PFSK-1 (cell line): ENCODE data around the gene RABGAP1.

ENCODE experiments used
- FOXP2 ChIP-seq: optimal IDR thresholded peaks from 2 replicates; pipeline ENCODE3; 2011; ENCODE audit warnings: borderline replicate concordance, control low read depth, inconsistent platforms; ENCODE audit not compliant: insufficient read depth; ENCODE audit errors: extremely low read length, extremely low read depth
- POLR2AphosphoS5 ChIP-seq: IDR thresholded peaks from 2 replicates; pipeline ENCODE4 v1.6.1; 2012; ENCODE audit warnings: low read depth, mild to moderate bottlenecking, control low read depth, low read length, moderate library complexity
- SIN3A ChIP-seq: IDR thresholded peaks from 2 replicates; pipeline ENCODE4 v1.6.1; 2012; ENCODE audit warnings: mild to moderate bottlenecking, low read length, moderate library complexity, borderline replicate concordance; ENCODE audit not compliant: insufficient read depth
- TAF1 ChIP-seq: IDR thresholded peaks from 2 replicates; pipeline ENCODE4 v1.6.1; 2012; ENCODE audit warnings: low read length, control low read depth, borderline replicate concordance; ENCODE audit not compliant: insufficient read depth
- TF ChIP-seq, protein P1 (sequence below), 2 experiments: IDR thresholded peaks; 2 replicates each; pipeline versions ENCODE4 v1.6.1 to v1.8.0; 2011 to 2012; ENCODE audit warnings: low read depth in 2 of 2, low read length in 2 of 2, control low read depth in 1 of 2, inconsistent platforms in 1 of 2, mild to moderate bottlenecking in 1 of 2, moderate library complexity in 1 of 2; ENCODE audit not compliant: insufficient read depth in 1 of 2

The RABGAP1 gene

DNA sequence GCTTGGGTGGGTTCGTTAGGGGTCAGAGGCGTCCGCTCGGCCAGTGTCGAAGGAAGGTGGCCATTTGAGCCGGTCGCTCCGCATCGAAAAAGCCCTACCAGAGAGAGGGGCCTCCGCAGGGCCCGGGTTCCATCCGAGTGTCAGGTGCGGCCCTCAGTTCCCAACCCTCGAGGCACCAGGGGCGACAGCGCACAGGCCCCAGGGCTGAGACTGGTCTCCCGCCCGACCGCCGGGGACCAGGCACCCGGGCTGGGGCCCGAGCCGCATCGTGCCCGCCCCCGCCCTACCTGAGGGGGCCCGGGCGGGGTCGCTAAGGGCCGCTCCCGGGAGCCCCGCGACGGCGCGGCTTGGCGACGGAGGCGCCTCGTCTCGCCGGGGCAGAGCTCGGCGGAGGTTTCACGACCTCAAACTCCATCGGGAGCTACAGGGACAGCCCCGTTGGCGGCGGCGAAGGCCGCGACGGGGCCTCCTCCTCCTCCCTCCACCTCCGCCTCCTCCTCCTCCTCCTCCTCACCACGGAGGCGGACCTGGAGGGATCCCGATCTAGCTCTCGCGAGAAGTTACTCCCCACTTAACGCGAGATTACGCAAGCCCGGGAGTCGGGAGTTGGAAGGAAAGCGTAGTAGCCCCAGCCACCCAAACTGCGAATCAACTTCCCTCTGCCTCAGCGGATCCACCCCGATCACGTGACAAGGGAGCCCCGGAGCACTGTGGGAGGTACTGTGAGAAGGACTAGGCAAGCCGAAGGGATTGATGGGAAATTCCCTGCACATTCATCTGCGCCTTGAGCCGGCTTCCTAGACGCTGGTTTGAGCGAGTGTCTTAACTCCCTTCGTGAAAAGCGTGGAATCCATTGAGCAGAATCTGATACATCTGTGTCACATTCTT is 35.8 kb upstream of the RABGAP1 start, which contains the start of gene RC3H2:
RC3H2 (minus strand) TSS at position 537 of the 888 bp plus-strand sequence. CDS start 7,850 bp downstream, outside the sequence.
- TF ChIP-seq FOXP2 (no peak), TAF1 (peak; percentile 55; the same call in 1 of the 2 replicates), SIN3A (peak; percentile 10; the same call in 1 of the 2 replicates), POLR2AphosphoS5 (peak; percentile 85)
- TF ChIP-seq, protein P1, sequence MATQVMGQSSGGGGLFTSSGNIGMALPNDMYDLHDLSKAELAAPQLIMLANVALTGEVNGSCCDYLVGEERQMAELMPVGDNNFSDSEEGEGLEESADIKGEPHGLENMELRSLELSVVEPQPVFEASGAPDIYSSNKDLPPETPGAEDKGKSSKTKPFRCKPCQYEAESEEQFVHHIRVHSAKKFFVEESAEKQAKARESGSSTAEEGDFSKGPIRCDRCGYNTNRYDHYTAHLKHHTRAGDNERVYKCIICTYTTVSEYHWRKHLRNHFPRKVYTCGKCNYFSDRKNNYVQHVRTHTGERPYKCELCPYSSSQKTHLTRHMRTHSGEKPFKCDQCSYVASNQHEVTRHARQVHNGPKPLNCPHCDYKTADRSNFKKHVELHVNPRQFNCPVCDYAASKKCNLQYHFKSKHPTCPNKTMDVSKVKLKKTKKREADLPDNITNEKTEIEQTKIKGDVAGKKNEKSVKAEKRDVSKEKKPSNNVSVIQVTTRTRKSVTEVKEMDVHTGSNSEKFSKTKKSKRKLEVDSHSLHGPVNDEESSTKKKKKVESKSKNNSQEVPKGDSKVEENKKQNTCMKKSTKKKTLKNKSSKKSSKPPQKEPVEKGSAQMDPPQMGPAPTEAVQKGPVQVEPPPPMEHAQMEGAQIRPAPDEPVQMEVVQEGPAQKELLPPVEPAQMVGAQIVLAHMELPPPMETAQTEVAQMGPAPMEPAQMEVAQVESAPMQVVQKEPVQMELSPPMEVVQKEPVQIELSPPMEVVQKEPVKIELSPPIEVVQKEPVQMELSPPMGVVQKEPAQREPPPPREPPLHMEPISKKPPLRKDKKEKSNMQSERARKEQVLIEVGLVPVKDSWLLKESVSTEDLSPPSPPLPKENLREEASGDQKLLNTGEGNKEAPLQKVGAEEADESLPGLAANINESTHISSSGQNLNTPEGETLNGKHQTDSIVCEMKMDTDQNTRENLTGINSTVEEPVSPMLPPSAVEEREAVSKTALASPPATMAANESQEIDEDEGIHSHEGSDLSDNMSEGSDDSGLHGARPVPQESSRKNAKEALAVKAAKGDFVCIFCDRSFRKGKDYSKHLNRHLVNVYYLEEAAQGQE (IDR thresholded peaks at IDR 0.05; ENCODE audit: insufficient read depth in 1 of 2, low read depth in 2 of 2, low read length in 2 of 2): no peak

DNA sequence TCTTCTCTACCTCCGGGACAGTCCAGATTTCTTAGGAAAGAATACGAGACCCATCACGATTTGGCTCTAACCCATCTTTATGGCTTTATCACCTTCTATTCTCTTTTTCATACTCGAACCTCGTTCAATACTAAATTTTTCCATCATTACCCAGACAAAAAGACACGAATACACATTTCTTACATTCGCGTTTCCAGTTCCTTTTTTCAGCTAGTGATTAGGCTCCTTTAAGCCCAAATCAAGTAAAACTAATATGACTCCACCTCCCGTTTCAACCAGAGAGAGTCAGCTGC is 28.2 kb upstream of the RABGAP1 start:
- TF ChIP-seq FOXP2: no peak
- TF ChIP-seq SIN3A: no peak
- no peak for TF ChIP-seq POLR2AphosphoS5
- no peak for TF ChIP-seq TAF1
- TF ChIP-seq, protein P1 (IDR thresholded peaks at IDR 0.05; ENCODE audit: insufficient read depth in 1 of 2, low read depth in 2 of 2, low read length in 2 of 2): no peak

DNA sequence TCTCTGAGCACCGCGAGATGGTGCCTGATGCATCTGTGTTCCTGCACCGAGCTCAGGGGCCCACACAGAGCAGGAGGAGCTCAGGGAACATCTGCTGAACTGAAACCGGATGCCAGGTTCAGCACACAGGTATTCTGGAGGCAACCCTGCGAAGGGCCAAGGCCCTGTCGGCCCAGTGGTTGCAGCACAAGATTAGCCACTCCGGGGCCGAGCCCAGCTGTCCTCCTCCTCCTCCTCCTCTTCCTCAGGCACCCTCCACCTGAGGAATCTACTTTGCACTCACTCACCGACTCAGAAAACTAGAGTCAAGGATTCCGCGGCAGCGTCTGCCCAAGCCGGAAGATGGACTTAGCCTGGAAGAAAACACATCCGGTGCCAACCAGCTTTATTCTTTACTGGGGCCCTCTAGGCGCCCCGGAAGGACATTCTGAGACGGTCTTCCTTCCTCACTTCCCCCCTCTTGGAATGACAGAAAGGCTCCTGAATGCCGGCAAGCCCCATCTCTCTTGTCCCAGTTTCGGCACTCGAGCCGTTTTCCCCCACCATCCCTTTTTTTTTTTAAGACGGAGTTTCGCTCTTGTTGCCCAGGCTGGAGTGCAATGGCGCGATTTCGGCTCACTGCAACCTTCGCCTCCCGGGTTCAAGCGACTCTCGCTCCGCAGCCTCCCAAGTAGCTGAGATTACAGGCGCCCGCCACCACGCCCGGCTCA is 27.7 kb upstream of the RABGAP1 start, which contains the start of gene ZBTB6:
ZBTB6 (minus strand) TSS at position 360 of the 710 bp plus-strand sequence. CDS start 1,251 bp downstream, outside the sequence.
- peak; percentile 65; the same call in 1 of the 2 replicates for TF ChIP-seq TAF1
- peak; percentile 67; the same call in 1 of the 2 replicates for TF ChIP-seq SIN3A
- TF ChIP-seq POLR2AphosphoS5: peak; percentile 65
- no peak for TF ChIP-seq FOXP2
- TF ChIP-seq, protein P1 (IDR thresholded peaks at IDR 0.05; ENCODE audit: insufficient read depth in 1 of 2, low read depth in 2 of 2, low read length in 2 of 2): 0 out of 4 replicates have a peak, but pooled peaks of 1 of the 2 experiments have one; percentile 31

DNA sequence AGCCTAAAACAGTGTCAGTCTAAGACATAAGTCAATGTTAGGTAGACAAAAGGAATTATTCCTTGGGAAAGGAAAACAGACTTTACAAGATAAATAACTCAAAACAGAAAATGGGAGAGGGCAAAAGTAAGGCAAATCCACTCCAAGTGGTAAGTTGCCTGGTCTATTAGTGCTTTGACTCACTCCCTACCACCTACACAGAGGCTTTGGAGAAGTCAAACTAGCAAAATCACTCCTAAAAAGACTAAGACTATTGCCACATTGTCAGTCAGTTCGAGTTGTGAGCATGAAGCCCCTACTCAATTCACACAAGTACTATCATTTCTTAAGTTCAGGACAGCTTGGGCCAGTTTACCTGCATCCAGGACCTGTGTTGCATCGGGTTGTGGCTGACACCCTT is 22.5 kb upstream of the RABGAP1 start:
- TF ChIP-seq SIN3A: no peak
- no peak for TF ChIP-seq POLR2AphosphoS5
- TF ChIP-seq, protein P1 (IDR thresholded peaks at IDR 0.05; ENCODE audit: insufficient read depth in 1 of 2, low read depth in 2 of 2, low read length in 2 of 2): no peak
- no peak for TF ChIP-seq TAF1
- TF ChIP-seq FOXP2: no peak
